Measurements from ENCODE around the gene IGSF21.

DNA sequence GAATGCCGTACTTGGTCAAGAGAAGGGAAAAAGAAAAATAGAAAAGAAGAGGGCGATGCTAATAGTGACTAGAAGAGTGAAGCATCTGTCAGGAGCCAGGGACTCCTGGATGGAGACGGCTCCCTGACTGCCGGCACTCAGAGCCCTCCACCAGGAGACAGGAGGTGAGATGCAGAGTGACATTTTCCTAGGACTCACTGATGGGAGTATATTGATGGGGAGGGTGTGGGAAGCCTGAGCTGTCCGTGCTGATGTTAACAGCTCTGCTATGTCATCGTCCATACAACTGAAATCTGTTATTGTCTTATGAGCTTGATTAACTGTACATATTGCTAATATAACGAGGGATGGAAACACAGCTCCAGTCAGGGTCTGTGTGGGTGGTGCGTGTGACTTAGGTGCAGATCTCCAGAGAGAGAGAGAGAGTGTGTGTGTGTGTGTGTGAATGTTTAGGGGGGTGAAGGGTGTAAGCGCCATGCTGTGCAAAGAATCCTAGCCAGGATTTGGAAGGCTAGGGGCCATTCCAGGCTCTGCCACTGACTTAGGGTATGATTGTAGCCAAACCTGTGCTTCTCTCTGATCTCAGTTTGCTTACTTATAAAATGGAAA, 250.1 kb downstream of the IGSF21 start:
- TF ChIP-seq POLR2A (IDR thresholded peaks at IDR 0.05; ENCODE audit: low read length) (no peak), GATA1 (IDR thresholded peaks at IDR 0.05; ENCODE audit: low read depth, low read length) (no peak)
